HG02763 (cell line): ENCODE measurements around the gene CENATAC.
"Not testable (repeated sequence)": the region's sequence is repeated elsewhere in the genome, so short reads cannot be mapped to it uniquely, and the experiment has no call there.

Experiments used
- ATAC-seq: cut with Tn5 transposase; IDR thresholded peaks from one replicate; pipeline ENCODE4 v1.9.1; 2021; ENCODE audit warnings: mild to moderate bottlenecking, moderate library complexity; ENCODE audit not compliant: unreplicated experiment

Gene CENATAC

DNA sequence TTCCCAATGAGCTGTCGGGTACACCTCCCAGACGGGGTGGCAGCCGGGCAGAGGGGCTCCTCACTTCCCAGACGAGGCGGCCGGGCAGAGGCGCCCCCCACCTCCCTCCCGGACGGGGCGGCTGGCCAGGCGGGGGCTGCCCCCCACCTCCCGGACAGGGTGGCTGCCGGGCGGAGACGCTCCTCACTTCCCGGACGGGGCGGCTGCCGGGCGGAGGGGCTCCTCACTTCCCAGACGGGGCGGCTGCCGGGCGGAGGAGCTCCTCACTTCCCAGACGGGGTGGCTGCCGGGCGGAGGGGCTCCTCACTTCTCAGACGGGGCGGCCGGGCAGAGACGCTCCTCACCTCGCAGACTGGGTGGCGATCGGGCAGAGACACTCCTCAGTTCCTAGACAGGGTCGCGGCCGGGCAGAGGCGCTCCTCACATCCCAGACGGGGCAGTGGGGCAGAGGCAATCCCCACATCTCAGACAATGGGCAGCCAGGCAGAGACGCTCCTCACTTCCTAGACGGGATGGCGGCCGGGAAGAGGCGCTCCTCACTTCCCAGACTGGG lies 6.4 kb upstream of the CENATAC start:
- ATAC-seq: not testable (repeated sequence)

GRCh38 chr11:118996926-118997626 lies 862 bp upstream of the CENATAC start:
- ATAC-seq: peak; percentile 3

- no peak for ATAC-seq
Measured at GRCh38 chr11:118998388-118998717, 415 bp downstream of the CENATAC start.

- ATAC-seq: no peak
Measured at GRCh38 chr11:118998822-118999221, 884 bp downstream of the CENATAC start.

DNA sequence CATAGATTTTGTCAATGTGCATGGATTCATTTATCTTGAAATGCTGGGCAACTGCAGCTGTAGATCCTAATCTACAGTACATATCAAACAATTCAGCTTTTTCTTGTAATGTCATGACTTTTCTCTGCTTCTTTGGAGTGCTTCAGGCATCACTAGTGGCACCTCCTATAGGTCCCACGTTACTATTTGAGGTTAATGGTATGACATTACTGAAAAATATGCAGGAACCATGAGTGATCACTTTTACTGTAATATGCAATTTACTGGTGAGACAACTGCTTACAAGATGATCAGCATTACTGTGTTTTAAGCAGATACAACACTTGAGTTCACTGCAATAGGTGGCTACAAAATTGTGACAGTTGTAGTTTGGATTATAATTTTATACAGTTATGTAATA lies 3.0 kb downstream of the CENATAC start:
- no peak for ATAC-seq

GRCh38 chr11:119006656-119007055 lies 8.7 kb downstream of the CENATAC start:
- ATAC-seq: no peak

DNA sequence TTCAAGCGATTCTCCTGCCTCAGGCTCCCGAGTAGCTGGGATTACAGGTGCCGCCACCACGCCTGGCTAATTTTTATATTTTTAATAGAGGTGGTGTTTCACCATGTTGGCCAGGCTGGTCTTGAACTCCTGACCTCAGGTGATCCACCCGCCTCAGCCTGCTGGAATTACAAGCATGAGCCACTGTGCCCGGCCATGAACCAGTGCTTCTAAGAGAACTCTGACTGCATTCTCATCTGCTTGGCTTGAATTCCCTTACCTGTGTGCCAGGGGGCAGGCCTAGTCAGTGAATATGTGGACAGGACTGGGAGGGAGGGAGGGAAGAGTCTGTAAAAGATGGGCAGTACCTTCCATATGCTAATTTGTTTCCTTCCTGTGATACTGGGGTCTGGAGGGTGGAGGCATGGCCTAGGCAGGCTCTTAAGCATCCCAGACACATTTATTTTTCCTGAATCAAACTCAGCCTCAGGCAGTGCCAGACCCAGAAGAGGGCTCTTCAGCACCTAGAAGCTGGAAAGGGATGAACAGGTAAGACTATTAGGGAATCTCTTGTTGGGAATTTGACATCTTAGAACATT lies 13.6 kb downstream of the CENATAC start:
- ATAC-seq: no peak

- no peak for ATAC-seq
Measured at GRCh38 chr11:119012629-119013170, 14.8 kb downstream of the CENATAC start.

DNA sequence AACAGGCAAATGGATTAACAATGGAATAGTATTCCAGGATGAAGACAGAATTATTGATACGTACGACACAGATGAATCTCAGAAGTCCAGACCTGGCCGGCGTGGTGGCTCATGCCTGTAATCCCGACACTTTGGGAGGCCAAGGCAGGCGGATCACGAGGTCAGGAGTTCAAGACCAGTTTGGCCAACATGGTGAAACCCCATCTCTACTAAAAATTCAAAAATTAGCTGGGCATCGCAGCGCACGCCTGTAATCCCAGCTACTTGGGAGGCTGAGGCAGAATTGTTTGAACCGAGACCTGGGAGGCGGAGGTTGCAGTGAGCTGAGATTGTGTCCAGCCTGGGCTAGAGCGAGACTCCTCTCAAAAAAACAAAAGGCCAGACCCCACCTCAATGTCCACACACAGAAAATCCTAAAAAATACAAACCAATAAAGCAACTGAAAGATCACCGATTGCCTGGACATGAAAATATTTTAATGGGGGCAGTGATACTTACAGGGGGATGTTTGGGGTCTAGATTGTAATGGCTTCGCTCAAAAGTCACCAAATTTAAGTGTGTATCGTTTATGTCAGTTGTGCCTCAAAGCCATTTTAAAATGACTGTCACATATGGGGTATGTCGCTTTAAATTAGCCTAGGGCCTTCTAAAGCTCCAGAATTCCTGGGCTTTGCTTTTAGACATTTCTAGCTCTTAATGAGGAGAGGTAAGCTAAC lies 16.4 kb downstream of the CENATAC start:
- ATAC-seq: no peak

- ATAC-seq: no peak
Measured at GRCh38 chr11:119015054-119015611, 17.2 kb downstream of the CENATAC start.

DNA sequence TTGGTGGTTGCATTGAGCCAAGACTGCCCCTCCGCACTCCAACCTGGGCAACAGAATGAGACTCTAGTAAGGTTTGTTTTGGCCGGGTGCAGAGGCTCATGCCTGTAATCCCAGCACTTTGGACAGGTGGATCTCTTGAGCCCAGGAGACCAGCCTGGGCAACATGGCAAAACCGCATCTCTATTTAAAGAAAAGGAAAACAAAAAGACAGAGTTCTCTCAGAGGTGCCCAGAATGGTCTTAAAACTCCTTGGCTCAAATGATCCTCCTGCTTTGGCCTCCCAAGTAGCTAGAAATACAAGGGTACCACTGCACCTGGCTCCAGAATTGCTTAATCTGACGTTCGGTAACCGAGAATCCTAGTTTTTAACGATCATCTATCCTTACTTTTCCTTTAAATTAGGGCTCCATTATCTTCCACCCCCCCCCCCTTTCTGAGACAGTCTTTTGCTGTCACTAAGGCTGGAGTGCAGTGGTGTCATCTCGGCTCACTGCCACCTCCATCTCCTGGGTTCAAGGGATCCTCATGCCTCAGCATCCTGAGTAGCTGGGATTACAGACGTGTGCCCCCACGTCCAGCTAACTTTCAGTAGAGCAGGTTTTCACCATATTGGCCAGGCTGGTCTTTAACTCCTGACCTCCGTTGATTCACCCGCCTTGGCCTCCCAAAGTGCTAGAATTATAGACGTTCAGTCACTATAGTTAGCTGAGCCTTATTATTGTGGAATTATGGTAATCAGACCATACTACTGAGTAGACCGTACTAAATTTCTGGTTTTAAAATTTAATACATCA lies 18.5 kb downstream of the CENATAC start:
- no peak for ATAC-seq

- not testable (repeated sequence) for ATAC-seq
Measured at GRCh38 chr11:119017377-119017776, 19.4 kb downstream of the CENATAC start.

DNA sequence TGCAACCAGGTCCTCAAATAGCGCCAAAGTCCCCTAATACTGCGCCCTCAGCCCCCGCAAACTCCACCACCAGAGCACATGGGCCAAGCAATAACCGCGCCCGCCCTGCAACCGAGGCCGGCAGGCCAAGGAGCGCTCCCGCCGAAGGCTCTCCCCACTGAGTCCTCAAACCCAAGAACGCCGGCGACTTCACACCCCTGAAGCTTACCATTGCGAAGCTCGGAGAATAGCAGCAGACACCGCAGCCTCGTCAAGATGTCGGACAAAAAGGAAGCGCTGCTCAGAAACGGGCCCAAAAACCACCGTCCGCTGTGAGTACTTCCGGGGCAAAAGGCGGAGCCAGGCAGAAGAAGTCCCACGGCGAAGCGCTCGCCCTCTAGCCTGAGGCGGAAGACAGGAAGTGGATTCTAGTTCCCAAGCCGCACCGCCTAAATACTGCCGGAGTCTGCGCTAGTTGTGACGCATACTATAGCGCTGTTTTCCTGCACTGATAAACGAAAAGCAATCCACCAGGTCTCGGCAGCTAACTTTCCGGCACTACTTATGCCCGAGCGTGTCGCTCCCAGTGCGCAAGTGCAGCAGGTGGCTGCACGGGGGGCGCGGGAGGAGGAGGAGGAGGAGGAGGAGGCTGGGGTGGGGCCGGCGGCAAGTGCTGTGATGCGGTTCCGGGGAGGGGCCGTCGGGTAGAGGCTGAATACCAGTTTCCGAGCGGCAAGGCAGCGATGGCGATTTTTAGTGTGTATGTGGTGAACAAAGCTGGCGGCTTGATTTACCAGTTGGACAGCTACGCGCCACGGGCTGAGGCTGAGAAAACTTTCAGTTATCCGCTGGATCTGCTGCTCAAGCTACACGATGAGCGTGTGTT lies 20.4 kb downstream of the CENATAC start, which contains the start of the genes RPS25 and TRAPPC4:
TSS of gene RPS25 (minus strand) at position 270 of the 865 bp plus-strand sequence. CDS start at position 211, 59 bp downstream.
TSS of gene TRAPPC4 (plus strand) at position 693 of the 865 bp plus-strand sequence. CDS start at position 723, 30 bp downstream.
- ATAC-seq: peak; percentile 82

DNA sequence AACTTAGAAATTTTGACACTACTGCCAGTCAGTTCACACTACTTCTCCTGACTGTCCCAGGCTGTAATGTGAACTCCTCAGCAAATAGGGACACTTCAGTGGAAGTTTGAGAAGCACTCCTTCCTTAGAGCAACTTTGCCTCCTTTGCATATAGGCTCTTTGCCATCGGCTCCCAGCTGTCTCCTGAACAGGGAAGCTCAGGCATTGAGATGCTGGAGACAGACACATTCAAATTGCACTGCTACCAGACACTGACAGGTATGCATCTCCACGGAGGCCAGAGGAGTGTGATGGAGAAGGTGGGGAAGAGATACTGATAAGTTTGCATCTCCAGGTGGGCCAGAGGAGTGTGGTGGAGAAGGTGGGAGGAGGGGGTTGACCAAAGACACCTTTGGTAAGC lies 22.1 kb downstream of the CENATAC start:
- no peak for ATAC-seq

- no peak for ATAC-seq
Measured at GRCh38 chr11:119021631-119022030, 23.7 kb downstream of the CENATAC start.

GRCh38 chr11:119023741-119024140 lies 25.8 kb downstream of the CENATAC start:
- ATAC-seq: no peak

DNA sequence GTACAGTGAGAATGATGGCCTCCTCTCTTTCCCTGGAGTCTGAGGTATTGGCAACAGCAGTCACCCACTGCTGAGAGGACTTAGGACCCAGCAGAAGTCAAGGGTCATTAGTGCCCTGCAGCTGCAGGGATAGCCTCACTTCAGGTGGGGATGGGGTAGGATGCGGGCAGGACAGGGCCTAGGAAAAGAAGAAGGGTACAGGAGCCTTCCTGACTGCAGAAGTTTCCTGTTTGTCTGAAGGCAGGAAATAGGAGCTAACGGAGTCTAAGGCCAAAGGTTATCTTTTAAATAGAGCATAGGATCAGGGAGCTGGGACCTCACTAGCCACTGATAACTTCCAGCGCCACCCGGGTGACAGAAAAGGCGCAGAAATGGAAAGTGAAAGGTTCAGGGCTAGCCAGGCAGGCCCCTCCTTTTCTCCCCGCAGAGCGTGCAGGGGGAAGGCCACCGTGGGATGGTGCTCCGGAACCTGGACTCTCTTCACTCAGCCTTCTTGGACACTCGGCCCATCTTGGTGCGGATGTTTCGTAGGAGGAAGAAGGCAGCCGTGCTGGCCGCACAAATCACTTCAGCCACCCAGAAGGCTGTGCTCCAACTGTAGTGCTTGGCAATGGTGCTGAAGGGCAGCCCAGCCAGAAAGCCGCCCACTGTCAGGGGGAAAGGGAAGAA lies 26.6 kb downstream of the CENATAC start:
- ATAC-seq: no peak

GRCh38 chr11:119025099-119025473 lies 27.1 kb downstream of the CENATAC start:
- no peak for ATAC-seq

DNA sequence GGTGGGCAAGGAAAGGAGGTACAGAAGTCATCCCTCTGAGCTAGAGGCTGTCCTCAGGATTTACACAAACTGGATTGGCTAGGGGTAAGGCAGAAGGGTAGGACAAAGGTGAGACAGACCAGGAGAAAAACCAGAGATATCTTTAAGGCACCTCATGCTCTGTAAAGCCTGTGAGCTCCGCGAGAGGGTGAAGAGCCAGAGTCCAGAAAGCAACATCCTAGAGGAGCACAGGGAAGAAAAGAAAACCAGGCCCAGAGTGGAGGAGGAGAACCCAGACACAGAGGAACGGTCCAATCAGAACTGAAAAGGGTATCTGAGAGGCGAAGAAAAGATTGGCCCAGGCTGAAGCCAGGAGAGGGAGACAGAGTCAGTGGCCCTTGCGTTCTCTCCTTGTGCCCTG lies 27.6 kb downstream of the CENATAC start:
- ATAC-seq: no peak
